ENCODE data around the gene MAPK11.

The MAPK11 gene

GRCh38 chr22:50307890-50308596 lies 37.9 kb upstream of the MAPK11 start:
- no peak for FAIRE-seq

- FAIRE-seq: no peak
Measured at GRCh38 chr22:50306753-50307749, 36.9 kb upstream of the MAPK11 start, which contains the start of gene PLXNB2. TSS of gene PLXNB2 (minus strand) at chr22:50307646. CDS start at chr22:50290584, 17,062 bp downstream.

DNA sequence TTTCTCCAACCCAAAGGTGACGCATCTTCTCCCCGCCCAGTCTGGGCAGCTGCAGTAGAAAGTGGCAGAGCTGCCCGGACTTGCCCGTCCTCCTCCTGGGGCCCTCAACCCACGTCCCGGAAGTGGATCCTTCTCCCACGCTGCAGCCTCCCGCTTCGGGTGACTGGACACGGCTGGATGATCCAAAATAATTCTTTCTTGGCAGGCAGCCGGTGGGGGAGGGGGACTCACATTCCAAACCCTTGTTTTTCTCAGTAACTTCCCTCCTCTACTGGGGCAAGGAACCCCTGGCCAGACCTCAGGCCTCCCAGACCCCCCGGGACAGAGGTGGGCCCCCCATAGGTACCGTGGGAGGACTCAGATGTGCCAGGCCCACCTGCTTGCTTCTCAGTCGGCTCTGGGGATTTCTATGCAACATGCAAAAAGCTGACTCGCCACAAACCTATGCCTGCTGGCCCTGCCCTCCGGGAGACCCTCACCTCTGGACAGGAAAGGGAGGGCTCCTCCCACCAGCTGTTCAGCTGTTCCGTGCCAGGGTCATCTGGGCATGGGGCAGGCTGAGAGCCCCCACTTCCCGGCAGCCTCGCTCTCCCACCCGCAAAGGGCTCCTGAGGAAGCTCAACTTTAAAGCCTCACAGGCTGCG lies 35.9 kb upstream of the MAPK11 start:
- FAIRE-seq: no peak

DNA sequence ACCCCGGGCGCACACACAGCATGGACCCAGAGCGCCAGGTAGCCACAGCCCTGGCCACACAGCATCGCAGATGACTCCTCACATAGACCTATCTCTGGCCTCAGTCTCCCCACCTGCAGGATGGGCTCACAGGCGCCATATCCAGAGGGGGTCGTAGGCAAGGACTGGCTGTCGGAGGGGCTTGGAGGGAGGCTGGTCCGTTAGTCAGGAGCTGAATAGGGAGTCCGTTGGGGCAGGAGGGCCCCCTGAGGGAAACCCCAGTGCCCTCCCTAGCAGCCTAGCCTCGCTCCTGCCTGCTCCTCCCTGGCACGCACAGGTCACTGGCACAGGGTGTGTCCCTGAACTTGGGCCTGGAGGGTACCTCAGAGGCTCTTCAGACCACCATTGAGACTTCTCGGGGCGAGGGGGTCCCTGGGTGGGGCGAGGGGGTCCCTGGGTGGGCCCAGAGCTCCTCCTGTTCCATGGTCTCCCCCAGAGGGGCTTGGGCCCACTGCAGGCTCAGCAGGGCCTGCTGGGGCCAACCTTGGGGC lies 35.3 kb upstream of the MAPK11 start:
- FAIRE-seq: no peak

DNA sequence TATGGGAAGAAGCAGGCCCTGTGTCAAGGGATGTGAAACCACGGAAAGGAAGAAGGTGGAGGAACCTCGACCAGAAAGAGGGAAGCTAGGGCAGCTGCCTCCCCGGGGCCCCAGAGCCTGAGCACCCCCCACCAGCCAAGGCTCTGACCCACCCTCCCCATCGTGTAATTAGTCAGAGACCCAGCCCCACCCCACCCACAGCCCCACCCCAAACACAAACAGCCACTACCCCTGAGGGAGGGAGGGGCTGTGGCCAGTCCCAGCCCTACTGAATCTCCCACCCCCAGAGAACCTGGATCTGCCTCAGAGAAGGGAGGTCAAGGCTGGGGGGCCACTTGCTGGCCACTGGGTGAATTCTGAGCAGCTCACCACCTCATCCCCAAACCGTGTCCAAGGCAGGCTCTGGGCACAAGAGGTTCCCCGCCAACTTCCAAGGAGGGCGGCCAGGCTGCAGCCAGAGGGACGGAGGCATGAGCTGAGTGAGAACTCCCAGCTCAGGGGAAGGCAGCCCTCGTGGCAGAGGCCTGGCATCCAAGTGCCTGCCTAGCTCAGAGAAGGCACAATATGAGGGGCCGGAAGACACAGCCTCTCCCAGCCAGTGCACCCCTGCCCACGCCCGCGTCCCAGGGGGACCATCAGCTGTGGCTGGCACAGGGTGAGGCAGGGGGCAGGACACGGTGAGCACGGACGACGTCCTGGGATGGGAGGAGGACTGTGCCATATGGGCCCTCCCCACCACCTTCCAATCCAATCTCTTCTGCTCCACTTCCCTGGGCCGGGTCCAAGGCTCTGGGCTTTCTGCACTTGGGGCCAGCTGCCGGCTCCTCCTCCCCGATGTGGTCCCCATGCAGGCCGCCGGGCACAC lies 34.6 kb upstream of the MAPK11 start:
- FAIRE-seq: no peak

- FAIRE-seq: no peak
Measured at GRCh38 chr22:50303848-50304527, 33.8 kb upstream of the MAPK11 start.

DNA sequence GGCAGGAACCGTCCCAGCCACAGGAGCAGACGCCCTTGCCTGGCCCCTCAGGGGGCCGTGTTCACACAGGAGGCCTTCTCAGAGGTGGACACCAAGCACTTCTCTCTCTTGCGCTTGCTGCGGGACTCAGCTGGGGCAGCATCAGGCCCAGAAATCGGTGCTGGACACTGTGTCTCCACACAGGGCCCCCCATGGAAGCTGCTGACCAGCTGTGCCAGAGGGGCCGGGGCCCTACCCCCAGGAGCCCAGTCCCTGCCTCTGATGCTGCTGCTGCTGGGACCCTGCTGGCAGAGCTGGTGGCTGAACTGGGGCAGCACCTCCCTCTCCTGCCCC lies 33.3 kb upstream of the MAPK11 start:
- FAIRE-seq: no peak

GRCh38 chr22:50302564-50302963 lies 32.4 kb upstream of the MAPK11 start:
- no peak for FAIRE-seq

GRCh38 chr22:50302041-50302541 lies 31.9 kb upstream of the MAPK11 start:
- FAIRE-seq: no peak

DNA sequence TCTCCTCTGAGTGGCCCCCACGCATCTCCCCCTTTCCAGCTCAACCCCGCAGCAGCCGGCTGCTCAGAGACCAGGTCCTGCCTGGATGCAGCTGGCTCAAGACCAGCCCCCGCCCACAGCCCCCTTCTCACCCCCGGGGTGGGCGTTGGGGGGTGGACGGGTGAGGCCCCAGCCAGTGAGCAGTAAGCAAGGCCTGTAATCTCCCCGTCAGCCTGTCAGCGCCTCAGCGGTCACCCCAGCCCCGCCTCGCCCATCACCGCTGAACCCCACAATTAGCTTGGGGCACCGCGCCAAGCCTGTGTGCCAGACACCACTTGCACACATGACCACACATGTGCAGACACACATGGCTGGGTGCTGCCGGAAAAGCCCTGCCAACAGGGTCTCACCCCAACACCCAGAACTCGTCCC lies 31.4 kb upstream of the MAPK11 start:
- no peak for FAIRE-seq

DNA sequence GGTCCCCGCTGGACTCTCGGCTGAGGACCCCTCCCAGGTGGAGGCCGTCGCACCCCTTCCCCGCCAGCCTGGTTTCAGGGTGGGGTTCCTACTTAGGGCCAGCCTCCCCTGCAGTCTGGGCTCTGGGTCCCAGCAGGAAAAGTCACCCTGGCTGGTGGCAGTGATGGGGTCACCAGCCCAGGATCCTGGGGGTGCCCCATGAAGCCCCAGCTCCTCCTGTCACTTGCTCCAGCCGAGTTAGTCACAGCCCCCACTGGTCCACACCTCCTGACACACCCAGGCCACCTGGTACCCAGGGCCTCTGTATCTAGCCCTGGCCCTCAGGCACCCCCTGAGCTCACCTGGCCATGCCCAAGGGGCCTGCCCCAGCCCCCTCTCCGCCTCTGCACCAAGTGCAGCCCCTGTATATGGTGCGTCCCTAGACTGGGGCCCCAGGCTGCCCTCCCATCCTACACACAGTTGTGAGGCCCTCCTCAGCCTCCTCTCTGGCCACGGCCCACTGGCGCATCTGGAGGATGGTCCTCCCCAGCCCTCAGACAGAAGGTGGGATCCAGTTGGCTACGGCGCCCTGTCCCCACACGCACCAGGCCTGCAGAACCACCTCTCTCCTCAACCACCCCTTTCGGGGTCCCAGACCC lies 30.6 kb upstream of the MAPK11 start:
- FAIRE-seq: no peak

GRCh38 chr22:50299785-50300619 lies 29.8 kb upstream of the MAPK11 start:
- no peak for FAIRE-seq

GRCh38 chr22:50298937-50299784 lies 29.0 kb upstream of the MAPK11 start:
- FAIRE-seq: no peak

- no peak for FAIRE-seq
Measured at GRCh38 chr22:50298266-50298637, 28.1 kb upstream of the MAPK11 start.

DNA sequence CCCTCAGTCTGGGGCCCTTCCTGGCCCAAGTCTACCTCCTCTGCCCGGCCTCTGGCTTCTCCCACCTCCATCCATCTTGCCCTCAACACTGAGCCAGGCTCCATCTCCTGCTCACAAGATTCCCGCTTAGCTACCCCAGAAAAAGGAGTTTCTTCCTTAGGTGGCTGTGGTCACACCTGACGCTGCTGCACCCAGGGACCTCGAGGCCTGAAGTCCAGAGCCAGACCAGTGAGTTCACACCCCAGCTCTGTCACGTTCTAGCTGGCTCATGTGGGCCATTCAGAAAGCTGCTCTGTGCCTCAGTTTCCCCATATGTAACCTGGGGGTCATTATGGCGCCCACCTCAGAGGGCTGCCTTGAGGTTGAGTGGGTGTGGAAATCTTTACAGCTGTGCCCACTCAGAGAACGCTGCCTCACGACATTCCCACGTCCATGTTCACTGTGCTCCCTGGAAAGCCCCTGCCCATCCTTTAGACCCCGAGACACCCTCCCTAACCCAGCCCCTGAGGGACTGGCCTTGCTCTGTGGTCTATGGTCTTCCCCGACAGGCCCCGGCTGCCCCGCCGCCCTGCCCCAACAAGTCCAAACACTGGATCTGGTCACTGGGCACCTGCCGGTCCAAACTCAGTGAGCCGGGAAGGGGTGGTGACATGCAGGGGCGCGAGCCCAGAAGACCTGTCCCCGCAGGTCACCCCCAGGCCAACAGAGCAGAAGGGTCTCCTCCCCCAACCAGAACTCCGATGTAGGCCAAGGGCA lies 27.5 kb upstream of the MAPK11 start:
- FAIRE-seq: no peak

- no peak for FAIRE-seq
Measured at GRCh38 chr22:50296658-50297490, 26.7 kb upstream of the MAPK11 start.

GRCh38 chr22:50294319-50294656 lies 24.1 kb upstream of the MAPK11 start:
- no peak for FAIRE-seq
